GM18508 (cell line): ENCODE data around the gene KRTAP9-6.
"Not testable (repeated sequence)": the region's sequence is repeated elsewhere in the genome, so short reads cannot be mapped to it uniquely, and the experiment has no call there.

Source experiments
- ATAC-seq: cut with Tn5 transposase; IDR thresholded peaks from one replicate; pipeline ENCODE4 v1.9.1; 2021; ENCODE audit warnings: moderate number of reproducible peaks; ENCODE audit not compliant: insufficient read depth, unreplicated experiment

KRTAP9-6 gene, protein sequence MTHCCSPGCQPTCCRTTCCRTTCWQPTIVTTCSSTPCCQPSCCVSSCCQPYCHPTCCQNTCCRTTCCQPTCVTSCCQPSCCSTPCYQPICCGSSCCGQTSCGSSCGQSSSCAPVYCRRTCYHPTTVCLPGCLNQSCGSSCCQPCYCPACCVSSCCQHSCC

DNA sequence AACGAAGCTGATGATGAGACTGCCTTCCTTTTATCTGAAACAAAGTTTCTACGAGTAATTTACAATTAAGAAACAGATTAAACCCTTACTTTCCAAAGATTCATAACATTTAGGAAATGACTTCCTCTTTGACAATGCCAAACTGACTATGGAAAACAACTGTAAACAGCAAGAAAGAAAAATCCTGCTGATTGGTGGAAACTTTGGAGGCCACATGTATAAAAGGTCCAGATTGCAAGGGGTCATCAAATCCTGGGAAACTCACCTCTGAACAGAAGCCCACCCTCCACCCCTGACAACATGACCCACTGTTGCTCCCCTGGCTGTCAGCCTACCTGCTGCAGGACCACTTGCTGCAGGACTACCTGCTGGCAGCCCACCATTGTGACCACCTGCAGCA lies at the start of gene KRTAP9-6:
KRTAP9-6 (plus strand) TSS at position 301 of the 400 bp plus-strand sequence; CDS start at position 301, 0 bp downstream.
- ATAC-seq = no peak

DNA sequence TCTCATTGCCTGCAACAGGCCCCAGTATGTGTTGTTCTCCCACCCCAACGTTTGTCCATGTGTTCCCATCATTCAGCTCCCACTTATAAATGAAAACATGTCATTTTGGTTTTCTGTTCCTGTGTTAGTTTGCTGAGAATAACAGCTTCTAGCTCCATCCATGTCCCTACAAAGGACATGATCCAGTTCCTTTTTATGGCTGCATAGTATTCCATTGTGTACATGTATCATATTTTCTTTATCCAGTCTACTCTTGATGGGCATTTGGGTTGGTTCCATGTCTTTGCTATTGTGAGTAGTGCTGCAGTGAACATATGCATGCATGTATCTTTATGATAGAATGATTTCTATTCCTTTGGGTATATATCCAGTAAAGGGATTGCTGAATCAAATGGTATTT lies 49.5 kb upstream of the KRTAP9-6 start:
- no peak for ATAC-seq

DNA sequence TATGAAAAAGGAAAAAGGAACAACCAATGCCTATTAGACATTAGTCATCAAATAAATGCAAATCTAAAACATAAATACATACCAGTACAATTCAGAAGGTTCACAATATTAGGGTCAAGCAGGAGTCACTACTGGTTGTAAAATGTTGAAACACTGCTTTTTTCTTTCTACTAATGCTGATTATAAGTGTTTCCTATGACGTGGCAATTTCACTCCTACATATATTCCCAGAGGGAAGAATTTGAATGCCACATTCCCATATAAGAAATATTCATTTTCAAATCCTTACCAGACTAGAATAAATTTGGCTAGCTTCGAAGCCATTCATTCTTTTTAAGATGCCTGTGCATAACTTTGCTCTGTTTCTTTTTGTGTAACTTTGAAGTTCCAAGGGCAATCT lies 41.4 kb upstream of the KRTAP9-6 start:
- ATAC-seq = no peak

DNA sequence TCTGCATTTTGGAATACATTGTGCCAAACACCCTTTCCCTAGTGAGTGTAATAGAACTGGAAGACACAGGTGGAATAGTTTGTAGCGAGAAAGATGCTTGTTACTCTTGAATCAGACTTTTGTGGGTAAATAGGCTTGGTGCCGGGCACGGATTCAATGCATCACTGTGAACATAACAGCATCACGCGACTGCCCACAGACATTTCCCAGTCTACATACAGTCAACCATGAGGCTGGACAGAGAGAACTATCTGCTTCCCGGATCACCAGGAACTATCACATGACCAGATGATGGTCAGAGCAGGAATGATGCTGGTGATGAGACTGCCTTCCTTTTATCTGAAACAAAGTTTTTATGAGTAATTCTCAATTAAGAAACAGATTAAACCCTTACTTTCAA lies 39.1 kb upstream of the KRTAP9-6 start:
- no peak for ATAC-seq

DNA sequence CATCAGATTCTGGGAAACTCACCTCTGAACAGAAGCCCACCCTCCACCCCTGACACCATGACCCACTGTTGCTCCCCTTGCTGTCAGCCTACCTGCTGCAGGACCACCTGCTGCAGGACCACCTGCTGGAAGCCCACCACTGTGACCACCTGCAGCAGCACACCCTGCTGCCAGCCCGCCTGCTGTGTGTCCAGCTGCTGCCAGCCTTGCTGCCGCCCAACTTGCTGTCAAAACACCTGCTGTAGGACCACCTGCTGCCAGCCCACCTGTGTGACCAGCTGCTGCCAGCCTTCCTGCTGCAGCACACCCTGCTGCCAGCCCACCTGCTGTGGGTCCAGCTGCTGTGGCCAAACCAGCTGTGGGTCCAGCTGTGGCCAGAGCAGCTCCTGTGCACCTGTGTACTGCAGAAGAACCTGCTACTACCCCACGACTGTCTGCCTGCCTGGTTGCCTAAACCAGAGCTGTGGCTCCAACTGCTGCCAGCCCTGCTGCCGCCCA lies 38.5 kb upstream of the KRTAP9-6 start, which contains the start of gene KRTAP9-2:
KRTAP9-2 (plus strand) TSS at position 51 of the 498 bp plus-strand sequence; CDS start at position 58, 7 bp downstream.
- not testable (repeated sequence) for ATAC-seq

DNA sequence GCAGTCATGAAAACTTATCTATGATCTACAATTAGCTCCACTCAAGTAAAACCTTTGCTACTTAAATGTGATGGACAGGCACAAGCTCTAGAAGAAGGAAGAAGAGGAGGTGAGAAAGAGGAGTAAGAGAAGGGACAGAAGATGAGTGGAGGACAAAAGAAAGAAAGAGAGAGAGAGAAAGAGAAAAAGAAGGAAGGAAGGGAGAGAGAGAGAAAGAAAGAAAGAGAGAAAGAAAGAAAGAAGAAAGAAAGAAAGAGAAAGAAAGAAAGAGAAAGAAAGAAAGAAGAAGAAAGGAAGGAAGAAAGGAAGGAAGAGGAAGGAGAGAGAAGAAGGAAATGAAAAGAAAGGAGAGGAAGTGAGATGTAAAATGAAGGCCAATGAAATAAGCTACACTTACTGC lies 35.1 kb upstream of the KRTAP9-6 start:
- ATAC-seq = no peak

DNA sequence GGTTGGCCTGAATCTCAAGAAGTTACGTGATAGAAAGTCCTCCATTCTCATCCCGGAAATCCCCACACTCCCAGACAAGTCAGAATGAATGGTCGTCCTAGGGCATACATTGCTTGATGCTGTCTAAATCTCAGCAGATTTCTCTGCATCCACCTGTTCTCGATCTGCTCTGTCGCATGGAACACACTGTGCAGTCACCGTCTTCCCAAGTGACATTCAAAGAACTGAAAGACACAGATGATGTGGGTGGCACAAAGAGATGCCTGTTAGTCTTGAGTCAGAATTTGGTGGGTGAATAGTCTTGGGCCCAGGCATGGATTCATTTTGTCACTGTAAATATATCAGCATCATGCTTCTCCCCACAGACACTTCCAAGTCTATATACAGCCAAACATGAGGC lies 33.4 kb upstream of the KRTAP9-6 start:
- ATAC-seq = no peak

DNA sequence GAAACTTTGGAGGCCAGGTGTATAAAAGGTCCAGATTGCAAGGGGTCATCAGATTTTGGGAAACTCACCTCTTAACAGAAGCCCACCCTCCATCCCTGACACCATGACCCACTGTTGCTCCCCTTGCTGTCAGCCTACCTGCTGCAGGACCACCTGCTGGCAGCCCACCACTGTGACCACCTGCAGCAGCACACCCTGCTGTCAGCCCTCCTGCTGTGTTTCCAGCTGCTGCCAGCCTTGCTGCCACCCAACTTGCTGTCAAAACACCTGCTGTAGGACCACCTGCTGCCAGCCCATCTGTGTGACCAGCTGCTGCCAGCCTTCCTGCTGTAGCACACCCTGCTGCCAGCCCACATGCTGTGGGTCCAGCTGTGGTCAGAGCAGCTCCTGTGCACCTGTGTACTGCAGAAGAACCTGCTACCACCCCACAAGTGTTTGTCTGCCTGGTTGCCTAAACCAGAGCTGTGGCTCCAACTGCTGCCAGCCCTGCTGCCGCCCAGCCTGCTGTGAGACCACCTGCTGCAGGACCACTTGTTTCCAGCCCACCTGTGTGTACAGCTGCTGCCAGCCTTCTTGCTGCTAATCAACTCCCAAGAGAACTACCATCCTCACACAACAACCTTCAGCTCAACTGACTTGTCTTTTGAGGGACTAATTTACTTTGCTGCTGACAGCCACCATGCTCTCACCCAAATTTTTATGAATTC lies 32.6 kb upstream of the KRTAP9-6 start, which contains the start of gene KRTAP9-3:
KRTAP9-3 (plus strand) TSS at position 51 of the 707 bp plus-strand sequence; CDS start at position 104, 53 bp downstream.
- ATAC-seq = not testable (repeated sequence)

DNA sequence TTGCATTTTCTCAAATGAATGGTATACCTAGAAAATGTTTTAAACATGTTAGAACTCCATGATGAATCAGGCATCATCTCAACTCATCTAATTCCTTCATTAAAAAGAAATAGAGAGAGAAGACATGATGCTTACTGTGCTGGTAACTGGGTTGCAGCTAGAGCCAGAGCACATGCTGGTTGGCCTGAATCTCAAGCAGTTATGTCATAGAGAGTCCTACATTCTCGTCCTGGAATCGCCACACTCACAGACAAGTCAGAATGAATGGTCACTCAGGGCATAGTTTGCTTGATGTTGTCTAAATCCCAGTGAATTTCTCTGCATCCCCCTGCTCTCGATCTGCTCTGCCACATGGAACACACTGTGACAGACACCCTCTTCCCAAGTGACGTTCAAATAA lies 28.1 kb upstream of the KRTAP9-6 start:
- ATAC-seq = not testable (repeated sequence)

DNA sequence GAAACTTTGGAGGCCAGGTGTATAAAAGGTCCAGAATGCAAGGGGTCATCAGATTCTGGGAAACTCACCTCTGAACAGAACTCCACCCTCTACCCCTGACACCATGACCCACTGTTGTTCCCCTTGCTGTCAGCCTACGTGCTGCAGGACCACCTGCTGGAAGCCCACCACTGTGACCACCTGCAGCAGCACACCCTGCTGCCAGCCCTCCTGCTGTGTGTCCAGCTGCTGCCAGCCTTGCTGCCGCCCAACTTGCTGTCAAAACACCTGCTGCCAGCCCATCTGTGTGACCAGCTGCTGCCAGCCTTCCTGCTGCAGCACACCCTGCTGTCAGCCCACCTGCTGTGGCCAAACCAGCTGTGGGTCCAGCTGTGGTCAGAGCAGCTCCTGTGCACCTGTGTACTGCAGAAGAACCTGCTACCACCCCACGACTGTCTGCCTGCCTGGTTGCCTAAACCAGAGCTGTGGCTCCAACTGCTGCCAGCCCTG lies 27.2 kb upstream of the KRTAP9-6 start, which contains the start of gene KRTAP9-8:
KRTAP9-8 (plus strand) TSS at position 51 of the 489 bp plus-strand sequence; CDS start at position 104, 53 bp downstream.
- ATAC-seq = not testable (repeated sequence)

DNA sequence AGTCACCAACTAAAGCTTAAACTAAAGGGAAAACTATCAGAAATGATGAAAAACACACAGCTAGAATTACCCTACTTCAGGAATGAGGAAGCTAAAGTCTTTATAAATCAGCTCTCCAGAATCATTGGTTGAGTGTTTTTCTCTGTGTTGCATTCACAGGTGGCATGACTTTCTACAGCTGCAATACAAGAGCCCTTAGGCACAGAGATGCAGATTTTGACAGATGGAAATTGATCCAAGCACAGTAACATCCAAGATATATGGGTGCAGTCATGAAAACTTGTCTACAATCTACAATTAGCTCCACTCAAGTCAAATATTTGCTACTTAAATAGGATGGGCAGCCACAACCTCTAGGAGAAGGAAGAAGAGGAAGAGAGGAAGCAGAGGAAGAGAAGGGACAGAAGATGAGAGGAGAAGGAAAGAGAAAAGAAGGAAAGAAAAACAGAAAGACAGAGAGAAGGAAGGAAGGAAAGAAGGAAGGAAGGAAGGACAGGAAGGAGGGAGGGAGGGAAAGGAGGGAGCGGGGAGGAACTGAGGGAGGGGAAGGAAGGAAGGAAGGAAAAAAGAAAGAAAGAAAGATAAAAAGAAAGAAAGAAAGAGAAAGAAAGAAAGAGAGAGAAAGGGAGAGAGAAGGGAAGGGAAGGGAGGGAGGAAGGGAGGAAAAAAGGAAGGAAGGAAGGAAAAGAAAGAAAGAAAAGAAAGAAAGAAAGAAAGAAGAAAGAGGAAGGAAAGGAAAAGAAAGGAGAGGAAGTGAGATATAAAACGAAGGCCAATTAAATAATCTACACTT lies 18.0 kb upstream of the KRTAP9-6 start:
- ATAC-seq = not testable (repeated sequence)

DNA sequence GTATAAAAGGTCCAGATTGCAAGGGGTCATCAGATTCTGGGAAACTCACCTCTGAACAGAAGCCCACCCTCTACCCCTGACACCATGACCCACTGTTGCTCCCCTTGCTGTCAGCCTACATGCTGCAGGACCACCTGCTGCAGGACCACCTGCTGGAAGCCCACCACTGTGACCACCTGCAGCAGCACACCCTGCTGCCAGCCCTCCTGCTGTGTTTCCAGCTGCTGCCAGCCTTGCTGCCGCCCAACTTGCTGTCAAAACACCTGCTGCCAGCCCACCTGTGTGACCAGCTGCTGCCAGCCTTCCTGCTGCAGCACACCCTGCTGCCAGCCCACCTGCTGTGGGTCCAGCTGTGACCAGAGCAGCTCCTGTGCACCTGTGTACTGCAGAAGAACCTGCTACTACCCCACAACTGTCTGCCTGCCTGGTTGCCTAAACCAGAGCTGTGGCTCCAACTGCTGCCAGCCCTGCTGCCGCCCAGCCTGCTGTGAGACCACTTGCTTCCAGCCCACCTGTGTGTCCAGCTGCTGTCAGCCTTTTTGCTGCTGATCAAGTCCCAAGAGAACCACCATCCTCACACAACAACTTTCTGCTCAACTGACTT lies 15.4 kb upstream of the KRTAP9-6 start, which contains the start of gene KRTAP9-4:
KRTAP9-4 (plus strand) TSS at position 51 of the 604 bp plus-strand sequence; CDS start at position 85, 34 bp downstream.
- not testable (repeated sequence) for ATAC-seq

DNA sequence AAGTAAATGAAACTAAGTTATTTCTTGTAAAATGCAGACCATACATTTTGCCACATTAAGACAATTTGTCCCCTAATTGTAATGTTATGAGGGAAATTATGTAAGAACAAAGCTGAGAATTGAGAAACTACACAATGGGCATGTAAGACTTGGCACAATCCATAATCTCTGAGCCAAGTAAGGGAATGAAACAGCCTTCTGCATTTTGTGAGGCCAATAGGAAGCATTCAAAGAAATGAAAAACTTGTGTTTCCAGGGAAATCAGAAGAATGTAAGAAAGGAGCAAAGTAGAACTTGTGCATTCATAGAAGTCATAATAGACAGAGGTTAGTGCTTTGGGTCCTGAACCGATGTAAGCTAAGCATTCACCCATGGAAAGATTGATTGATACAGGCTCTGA lies 13.9 kb upstream of the KRTAP9-6 start:
- ATAC-seq = no peak

DNA sequence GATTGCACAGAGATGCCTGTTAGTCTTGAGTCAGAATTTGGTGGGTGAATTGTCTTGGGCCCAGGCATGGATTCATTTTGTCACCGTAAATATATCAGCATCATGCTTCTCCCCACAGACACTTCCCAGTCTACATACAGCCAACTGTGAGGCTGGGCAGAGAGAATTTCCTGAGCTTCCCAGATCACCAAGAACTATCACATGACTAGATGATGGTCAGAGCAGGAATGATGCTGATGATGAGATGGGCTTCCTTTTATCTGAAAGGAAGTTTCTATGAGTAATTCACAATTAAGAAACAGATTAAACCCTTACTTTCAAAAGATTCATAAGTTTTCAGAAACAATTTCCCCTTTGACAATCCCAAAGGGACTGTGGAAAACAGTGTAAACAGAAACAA lies 10.3 kb upstream of the KRTAP9-6 start:
- no peak for ATAC-seq

DNA sequence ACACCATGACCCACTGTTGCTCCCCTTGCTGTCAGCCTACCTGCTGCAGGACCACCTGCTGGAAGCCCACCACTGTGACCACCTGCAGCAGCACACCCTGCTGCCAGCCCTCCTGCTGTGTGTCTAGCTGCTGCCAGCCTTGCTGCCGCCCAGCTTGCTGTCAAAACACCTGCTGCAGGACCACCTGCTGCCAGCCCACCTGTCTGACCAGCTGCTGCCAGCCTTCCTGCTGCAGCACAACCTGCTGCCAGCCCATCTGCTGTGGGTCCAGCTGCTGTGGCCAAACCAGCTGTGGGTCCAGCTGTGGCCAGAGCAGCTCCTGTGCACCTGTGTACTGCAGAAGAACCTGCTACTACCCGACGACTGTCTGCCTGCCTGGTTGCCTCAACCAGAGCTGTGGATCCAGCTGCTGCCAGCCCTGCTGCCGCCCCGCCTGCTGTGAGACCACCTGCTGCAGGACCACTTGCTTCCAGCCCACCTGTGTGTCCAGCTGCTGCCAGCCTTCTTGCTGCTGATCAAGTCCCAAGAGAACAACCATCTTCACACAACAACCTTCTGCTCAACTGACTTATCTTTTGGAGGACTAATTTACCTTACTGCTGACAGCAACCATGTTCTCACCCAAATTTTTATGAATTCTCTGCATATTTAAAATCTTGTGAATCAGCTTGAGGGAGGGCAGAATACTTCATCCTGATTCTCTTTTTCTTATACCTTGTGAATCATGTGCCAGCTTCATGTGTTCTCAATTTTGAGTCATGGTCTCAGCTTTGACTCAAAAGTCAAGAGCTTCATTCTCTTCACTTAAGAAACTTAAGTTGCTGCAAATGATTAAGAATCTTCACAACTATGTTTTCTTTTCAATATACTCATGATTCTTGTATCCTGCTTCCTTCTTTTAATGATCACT lies 9.5 kb upstream of the KRTAP9-6 start, which contains the start of gene KRTAP9-9:
KRTAP9-9 (plus strand) TSS at position 4 of the 910 bp plus-strand sequence.
- ATAC-seq = not testable (repeated sequence)

DNA sequence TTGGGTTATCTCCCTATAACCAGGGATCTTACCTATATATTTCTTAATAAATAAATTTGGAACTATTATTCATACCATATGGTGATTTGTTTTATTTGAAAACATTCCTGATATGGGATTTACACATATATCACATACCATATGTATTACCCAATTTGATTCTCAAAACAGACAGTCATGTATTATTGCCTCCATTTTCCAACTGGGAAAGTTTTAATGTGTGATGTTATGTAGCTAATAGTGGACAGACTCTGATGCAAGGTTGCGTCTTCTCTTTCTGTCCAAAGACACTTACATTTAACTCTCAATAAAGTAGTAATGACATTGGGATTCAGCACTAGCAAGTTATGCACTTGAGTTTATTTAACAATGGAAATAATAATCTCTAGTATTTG lies 8.9 kb upstream of the KRTAP9-6 start:
- no peak for ATAC-seq

DNA sequence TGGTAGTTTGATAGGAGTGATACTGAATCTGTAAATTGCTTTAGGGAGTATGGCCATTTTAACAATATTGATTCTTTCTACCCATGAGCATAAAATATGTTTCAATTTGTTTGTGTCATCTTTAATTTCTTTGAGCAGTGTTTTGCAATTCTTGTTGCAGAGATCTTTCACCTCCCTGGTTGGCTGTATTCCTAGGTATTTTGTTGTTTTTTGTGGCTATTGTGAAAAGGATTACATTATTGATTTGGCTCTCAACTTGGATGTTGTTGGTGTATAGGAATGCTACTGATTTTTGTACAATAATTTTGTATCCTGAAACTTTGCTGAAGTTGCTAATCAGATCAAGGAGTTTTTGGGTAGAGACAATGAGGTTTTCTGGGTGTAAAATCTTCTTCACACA lies 6.8 kb upstream of the KRTAP9-6 start:
- ATAC-seq = no peak

DNA sequence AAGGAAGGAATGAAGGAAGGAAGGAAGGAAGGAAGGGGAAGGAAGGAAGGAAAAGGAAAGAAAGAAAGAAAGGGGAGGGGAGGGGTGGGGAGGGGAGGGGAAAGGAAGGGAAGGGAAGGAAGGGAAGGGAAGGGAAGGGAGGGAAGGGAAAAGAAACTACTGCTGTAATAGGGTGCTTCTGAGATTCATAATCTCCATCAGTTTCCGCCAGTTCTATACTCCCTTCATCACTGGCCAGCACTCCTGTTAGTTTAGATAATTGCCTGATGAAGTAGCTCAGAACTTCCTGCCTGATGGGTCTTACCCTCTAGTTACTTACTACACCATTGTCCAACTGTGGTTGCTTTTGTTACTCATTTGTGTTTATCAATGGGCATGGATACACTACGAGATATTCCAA lies 2.0 kb upstream of the KRTAP9-6 start:
- ATAC-seq = no peak

DNA sequence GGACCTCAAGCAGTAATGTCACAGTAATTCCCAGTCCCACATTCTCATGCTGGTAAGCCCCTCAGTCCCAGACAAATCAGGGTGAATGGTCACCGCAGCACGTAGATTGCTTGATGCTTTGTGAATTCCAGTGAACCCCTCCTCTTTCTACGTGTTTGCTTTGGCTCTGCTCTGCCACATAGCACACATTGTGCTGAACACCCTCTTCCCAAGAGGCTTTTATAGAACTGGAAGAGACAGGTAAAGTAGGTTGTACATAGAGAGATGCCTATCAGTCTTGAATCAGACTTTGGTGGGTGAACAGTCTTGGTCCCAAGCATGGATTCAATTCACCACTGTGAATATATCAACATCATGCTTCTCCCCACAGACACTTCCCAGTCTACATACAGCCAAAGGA lies 579 bp upstream of the KRTAP9-6 start:
- ATAC-seq = no peak
